Stimulated activated CD8-positive, alpha-beta memory T cell treated with anti-CD3 and anti-CD28 coated beads, Interleukin-12 subunit alpha, Interleukin-12 subunit beta, amount 100 ng/mL, for 4 hours (primary cell): ENCODE data around the gene ACP3.
"Not testable (repeated sequence)": the region's sequence is repeated elsewhere in the genome, so short reads cannot be mapped to it uniquely, and the experiment has no call there.

ENCODE experiments used
- DNase-seq: peaks from one replicate; pipeline ENCODE4 v3.0.0-alpha.2; 2020; ENCODE audit warnings: low read depth

Gene ACP3, protein sequence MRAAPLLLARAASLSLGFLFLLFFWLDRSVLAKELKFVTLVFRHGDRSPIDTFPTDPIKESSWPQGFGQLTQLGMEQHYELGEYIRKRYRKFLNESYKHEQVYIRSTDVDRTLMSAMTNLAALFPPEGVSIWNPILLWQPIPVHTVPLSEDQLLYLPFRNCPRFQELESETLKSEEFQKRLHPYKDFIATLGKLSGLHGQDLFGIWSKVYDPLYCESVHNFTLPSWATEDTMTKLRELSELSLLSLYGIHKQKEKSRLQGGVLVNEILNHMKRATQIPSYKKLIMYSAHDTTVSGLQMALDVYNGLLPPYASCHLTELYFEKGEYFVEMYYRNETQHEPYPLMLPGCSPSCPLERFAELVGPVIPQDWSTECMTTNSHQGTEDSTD

GRCh38 chr3:132317229-132317948 is at the start of gene ACP3:
ACP3 (plus strand) TSS chr3:132317407; CDS start chr3:132317457, 50 bp downstream.
- no peak for DNase-seq

- DNase-seq = no peak
These were observed 48.3 kb upstream of the ACP3 start for GRCh38 chr3:132268956-132269355.

GRCh38 chr3:132273036-132273435 is 44.2 kb upstream of the ACP3 start:
- no peak for DNase-seq

- no peak for DNase-seq
These were observed 40.8 kb upstream of the ACP3 start for GRCh38 chr3:132276228-132276906.

DNA sequence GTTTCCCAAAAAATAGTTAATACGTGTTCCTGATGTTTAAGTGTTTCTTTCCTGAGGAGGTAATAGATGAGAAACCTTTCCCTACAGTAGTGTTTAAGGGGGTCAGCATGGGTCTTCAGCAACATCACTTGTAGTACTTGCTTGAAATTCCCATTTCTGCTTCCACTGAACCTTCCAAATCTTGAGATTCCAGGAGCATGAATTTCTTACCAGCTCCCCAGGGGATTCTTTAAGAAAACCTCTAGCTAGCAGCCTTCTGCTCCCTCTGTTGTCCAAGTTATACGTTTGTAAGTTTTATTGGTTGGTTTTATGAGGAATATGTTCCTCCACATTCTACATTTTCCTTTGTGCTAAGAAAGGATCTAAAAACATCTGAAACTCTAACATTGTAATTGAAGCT is 38.2 kb upstream of the ACP3 start:
- no peak for DNase-seq

DNA sequence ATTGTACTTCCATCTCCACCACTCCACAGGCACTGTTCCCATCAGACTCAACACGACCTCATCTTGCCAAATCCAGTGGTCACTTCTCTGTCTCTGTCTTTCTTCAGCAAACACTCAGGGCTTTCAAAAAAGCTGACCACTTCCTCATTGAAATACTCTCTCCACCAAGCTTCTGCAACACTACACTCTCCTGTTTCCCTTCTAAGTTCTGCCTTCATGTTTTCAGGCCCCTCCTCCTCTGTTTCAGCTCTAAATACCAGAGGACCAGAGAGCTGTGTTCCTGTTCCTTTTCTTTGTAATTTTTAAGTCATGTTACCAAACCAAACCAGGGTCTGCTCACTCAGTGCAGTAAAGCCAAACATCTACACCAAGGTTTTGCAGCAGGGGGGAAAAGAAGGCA is 33.8 kb upstream of the ACP3 start:
- DNase-seq = no peak

- DNase-seq = no peak
These were observed 33.2 kb upstream of the ACP3 start for GRCh38 chr3:132283916-132284405.

DNA sequence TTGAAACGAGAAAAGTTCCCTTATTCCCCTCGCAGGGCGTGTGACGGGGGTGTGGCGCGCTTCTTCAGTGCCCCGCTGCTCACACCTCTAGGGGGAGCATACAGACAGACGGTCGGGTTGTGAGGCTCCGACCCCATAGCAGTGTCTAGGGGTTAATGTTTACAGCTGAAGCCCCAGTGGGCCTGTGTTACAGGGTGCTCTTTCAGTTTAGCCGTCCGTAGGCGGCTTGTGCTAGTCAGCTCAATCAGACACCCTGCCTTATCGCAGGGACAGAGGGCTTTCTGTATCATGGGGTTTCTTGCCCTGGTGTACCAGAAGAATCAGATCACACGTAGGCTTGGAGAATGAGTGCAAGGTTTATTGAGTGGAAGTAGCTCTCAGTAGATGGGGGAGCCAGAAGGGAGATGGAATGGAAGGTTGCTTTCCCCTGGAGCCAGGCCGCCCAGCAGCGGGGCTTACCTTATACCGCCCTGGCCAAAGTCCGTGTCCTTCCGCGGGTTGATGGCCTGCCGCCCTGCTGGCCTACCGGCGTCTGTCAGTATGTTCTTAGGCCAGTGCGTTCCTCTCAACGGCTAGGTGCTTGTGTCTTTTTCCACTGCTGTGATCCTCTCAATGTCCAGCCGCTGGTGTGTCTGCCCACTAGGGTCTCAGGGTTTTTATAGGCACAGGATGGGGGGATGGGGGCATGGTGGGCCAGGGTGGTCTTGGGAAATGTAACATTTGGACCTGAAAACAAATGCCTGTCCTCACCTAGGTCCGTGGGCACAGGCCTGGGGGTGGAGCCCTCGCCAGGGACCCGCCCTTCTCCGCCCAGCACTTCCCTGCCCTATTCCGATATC is 32.2 kb upstream of the ACP3 start:
- DNase-seq = no peak

GRCh38 chr3:132285620-132285945 is 31.6 kb upstream of the ACP3 start:
- DNase-seq = no peak

DNA sequence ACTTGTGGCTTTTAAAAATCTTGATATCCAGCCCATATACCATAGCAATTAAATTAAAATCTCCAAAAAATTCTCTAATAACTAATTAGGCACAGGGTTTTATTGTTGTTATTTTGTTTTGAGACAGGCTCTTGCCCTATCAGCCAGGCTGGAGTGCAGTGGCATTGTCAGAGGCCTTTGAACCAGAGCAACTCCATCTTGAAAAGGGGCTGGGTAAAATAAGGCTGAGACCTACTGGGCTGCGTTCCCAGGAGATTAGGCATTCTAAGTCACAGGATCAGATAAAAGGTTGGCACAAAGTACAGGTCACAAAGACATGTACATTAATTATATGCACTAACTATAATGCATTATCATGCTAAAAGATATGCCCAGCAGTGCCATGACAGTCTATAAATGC is 31.2 kb upstream of the ACP3 start:
- no peak for DNase-seq

DNA sequence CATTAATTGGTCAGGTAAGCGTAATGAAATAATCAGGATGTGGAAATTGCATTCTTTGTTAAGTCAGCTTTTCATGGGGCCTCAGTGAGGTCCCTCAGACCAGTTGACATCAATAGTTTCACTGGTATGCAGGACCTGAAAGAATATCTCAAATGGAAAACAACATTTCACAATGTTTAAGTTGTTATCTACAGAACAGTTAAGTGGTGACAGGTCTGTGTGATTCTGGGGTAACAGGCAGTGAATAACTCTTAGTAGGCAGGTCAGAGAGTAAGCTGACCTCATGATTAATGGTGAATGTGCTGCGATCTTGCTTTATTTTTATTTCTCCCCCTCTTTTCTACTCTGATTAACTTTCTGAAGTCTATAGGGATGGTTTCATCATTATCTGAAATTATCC is 28.9 kb upstream of the ACP3 start:
- no peak for DNase-seq

GRCh38 chr3:132289316-132289715 is 27.9 kb upstream of the ACP3 start:
- no peak for DNase-seq

DNA sequence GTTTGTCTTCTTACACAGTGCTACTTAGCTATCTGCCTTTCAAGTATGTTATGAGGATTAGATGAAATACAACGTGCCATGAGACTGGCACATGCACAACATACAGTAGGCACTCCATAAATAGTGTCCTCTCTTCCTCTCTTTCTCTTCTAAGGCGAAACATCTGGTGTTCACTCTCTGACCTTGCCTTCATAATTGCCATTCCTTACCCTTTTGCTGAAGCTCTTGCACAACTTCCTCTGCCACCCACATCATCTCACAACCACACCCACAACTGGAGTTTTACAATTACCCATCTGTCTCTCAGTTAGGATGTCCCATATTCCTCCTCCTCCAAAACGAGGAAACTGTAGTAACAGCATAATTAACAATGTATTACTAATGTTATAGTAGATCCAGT is 26.4 kb upstream of the ACP3 start:
- no peak for DNase-seq

GRCh38 chr3:132292042-132292441 is 25.2 kb upstream of the ACP3 start:
- no peak for DNase-seq

GRCh38 chr3:132293251-132293650 is 24.0 kb upstream of the ACP3 start:
- no peak for DNase-seq

DNA sequence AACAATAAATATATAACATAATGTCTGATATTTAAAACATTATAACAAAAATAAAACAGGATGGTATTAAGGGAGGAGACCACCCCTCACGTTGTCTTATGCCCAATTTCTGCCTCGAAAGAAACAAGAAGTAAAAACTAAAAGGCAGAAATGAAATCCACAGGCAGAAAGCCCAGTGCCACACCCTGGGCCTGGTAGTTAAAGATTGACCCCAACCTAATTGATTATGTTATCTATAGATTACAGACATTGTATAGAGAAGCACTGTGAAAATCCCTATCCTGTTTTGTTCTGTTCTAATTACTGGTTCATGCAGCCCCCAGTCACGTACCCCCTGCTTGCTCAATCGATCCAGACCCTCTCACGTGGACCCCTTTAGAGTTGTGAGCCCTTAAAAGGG is 22.3 kb upstream of the ACP3 start:
- no peak for DNase-seq

GRCh38 chr3:132303336-132304201 is 13.6 kb upstream of the ACP3 start:
- DNase-seq = not testable (repeated sequence)

DNA sequence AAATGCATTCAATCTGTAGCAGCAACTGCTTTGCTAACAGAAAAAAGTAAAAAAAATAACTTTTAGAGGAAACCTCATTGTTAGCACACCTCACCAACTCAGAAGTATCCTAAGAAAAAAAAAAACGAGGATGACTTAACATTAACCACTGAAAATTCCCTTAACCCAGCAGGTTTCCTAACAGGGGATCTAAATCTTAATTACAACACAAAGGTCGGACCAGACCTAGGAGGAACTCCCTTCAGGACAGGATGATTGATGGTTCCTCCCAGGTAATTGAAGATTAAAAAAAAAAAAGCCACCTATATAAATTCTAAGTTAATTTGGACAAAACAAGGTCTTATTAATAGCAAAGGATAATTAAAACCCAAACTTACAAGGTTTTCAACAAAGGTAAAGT is 12.9 kb upstream of the ACP3 start:
- not testable (repeated sequence) for DNase-seq

DNA sequence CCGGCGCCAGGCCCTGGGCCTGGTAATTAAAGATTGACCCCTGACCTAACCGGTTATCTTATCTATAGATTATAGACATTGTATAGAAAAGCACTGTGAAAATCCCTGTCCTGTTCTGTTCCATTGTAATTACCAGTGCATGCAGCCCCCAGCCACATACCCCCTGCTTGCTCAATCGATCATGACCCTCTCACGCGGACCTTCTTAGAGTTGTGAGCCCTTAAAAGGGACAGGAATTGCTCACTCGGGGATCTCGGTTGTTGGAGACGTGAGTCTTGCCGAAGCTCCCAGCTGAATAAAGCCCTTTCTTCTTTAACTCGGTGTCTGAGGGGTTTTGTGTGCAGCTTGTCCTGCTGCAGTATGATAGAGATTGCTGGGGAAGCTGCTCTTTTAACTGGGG is 7.2 kb upstream of the ACP3 start:
- DNase-seq = not testable (repeated sequence)

DNA sequence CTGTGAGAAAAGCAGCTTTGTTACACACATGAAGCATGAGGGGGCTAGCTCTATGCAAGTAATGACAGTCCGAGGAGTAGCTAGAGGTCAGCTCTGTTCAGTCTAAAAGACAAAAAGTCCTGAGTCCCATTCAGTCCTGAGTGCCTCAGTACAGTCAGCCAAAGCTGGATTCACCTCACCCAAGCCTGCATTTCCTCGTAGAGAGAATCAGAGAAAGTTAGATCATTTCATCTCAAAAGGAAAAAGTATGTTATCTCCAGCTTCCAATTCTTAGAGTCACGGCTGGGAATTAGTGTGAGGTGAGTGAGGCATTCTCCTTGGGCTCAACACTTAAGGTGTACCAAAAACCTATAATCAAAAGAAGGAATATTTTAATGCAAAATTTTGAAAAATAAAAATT is 5.9 kb upstream of the ACP3 start:
- DNase-seq = no peak

DNA sequence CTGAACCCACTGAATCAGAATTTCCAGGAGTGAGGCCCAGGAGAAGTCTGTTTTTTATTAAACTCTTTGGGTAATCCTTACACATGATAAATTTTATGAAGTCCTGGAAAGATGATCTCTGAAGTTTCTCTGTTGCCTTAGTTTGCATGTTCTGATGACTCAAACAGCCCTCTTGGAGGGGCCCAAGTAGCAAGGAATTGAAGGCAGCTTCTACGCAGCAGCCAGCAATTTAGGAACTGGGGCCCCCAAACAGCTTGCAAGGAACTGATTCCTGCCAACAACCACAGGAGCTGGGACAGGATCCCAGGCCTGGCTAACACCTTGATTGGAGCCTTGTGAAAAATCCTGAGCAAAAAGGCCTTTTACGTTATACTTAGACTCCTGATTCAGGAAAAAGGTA is 5.4 kb upstream of the ACP3 start:
- no peak for DNase-seq
